SK-N-MC (cell line): Measurements from ENCODE around the gene C1QTNF3.

Source experiments
- EZH2 ChIP-seq: fragments of 200-600 bp; sonication (generic); IDR thresholded peaks from one replicate; pipeline ENCODE4 v1.6.1; 2017; ENCODE audit warnings: antibody characterized with exemption
- FOXP2 ChIP-seq: optimal IDR thresholded peaks from 2 replicates; pipeline ENCODE3; 2011; ENCODE audit warnings: mild to moderate bottlenecking, moderate library complexity; ENCODE audit not compliant: insufficient read depth; ENCODE audit errors: extremely low read length, control extremely low read depth
- POLR2AphosphoS5 ChIP-seq: IDR thresholded peaks from 2 replicates; pipeline ENCODE4 v1.6.1; 2012; ENCODE audit warnings: mild to moderate bottlenecking, low read depth, low read length, borderline replicate concordance

GRCh38 chr5:33994845-33995244 is 48.2 kb downstream of the C1QTNF3 start:
- TF ChIP-seq EZH2 (no peak), POLR2AphosphoS5 (no peak), FOXP2 (no peak)
